GM12874 (cell line): ENCODE data around the gene RNASE7.

Source experiments
- CTCF ChIP-seq: IDR thresholded peaks from 2 replicates; pipeline ENCODE4 v1.5.1; 2011; ENCODE audit warnings: low read depth, mild to moderate bottlenecking, control low read depth, low read length, moderate library complexity; ENCODE audit not compliant: insufficient read depth

The RNASE7 gene

GRCh38 chr14:21001218-21001617, 40.9 kb upstream of the RNASE7 start:
- TF ChIP-seq CTCF: no peak

- TF ChIP-seq CTCF: no peak
These were observed 38.3 kb upstream of the RNASE7 start for GRCh38 chr14:21003788-21004346.

- TF ChIP-seq CTCF: no peak
These were observed 31.0 kb upstream of the RNASE7 start for GRCh38 chr14:21011136-21011535.

GRCh38 chr14:21014761-21015190, 27.4 kb upstream of the RNASE7 start:
- TF ChIP-seq CTCF: peak; percentile 84

GRCh38 chr14:21015312-21015711, 26.9 kb upstream of the RNASE7 start:
- no peak for TF ChIP-seq CTCF

- no peak for TF ChIP-seq CTCF
These were observed 25.6 kb upstream of the RNASE7 start for GRCh38 chr14:21016413-21017190.

- no peak for TF ChIP-seq CTCF
These were observed 24.5 kb upstream of the RNASE7 start for GRCh38 chr14:21017528-21018245.
